HG03175 (cell line): ENCODE results near the gene LRG1.

Source experiments
- ATAC-seq: cut with Tn5 transposase; IDR thresholded peaks from one replicate; pipeline ENCODE4 v1.9.1; 2021; ENCODE audit warnings: mild to moderate bottlenecking, moderate library complexity; ENCODE audit not compliant: unreplicated experiment

LRG1 gene

GRCh38 chr19:4511300-4512054 lies 28.4 kb downstream of the LRG1 start:
- ATAC-seq, result no peak

- no peak for ATAC-seq
Measured at GRCh38 chr19:4510435-4511255, 29.2 kb downstream of the LRG1 start.

- ATAC-seq, result no peak
Measured at GRCh38 chr19:4508698-4509097, 31.1 kb downstream of the LRG1 start.

DNA sequence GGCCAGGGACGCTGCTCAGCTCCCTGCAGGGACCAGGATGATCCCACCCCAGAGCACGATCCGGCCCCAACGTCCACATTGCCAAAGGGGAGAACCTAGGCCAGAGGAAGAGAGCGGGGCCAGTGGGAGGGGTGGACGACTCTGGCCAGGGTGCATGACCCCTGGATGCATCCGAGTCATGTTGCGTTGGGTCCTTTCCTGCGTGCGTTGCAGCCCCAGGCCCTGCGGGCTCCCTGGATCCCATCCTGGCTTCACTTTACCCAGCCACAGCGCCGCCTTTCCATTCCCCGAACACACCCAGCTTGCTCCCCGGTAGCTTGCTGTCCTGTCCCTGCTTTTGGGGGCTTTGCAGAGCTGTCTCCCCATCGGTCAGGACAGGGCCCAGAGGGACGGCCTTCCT lies 32.0 kb downstream of the LRG1 start:
- ATAC-seq, result no peak

DNA sequence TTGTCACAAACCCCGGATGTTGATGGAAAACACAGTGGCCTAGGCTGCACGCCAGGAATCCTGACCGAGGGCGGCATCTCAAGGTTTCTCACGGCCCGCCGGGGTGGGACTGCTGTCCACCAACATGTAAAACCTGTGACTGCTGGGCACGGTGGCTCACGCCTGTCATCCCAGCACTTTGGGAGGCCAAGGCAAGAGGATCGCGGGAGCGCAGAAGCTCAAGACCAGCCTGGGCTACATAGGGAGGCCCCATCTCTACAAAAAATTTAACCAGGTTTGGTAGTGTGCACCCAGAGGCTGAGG lies 32.7 kb downstream of the LRG1 start:
- no peak for ATAC-seq

DNA sequence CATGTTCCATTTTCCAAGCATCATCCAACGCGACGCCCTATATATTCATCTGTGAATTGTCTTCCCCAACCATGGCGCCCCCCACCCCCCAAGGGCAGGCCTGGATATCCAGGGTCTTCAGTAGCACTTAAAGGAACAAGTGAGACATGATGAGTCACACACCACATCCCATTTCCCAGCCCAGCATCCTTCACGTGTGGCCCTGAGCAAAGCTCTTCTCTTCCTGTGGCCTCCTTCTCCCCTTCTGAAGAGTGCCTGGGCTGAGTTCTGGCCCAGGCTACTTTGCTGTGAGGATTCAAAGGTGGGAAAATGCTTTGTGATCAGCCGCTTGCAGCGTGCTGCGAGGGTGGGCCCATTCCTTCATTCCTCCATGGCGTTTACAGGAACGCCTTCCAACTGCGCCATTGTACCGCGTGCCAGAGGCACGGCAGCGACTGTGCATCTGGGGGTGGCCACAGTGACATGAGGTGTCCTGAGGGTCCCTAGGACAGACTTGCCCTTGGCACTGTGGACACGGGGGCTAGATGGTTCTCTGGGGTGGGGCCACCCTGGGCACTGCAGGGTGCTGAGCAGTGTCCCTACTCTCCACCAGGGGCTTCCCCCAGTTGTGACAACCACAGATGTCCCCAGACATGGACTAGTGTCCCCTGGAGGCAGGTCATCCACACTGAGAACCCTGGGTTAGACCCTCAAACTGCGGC lies 33.2 kb downstream of the LRG1 start:
- ATAC-seq, result no peak

- no peak for ATAC-seq
Measured at GRCh38 chr19:4505570-4506448, 34.0 kb downstream of the LRG1 start.

GRCh38 chr19:4504891-4505569 lies 34.8 kb downstream of the LRG1 start:
- no peak for ATAC-seq

- no peak for ATAC-seq
Measured at GRCh38 chr19:4504297-4504701, 35.5 kb downstream of the LRG1 start.

- ATAC-seq, result no peak
Measured at GRCh38 chr19:4503825-4504170, 36.0 kb downstream of the LRG1 start.

- no peak for ATAC-seq
Measured at GRCh38 chr19:4503132-4503824, 36.6 kb downstream of the LRG1 start.

DNA sequence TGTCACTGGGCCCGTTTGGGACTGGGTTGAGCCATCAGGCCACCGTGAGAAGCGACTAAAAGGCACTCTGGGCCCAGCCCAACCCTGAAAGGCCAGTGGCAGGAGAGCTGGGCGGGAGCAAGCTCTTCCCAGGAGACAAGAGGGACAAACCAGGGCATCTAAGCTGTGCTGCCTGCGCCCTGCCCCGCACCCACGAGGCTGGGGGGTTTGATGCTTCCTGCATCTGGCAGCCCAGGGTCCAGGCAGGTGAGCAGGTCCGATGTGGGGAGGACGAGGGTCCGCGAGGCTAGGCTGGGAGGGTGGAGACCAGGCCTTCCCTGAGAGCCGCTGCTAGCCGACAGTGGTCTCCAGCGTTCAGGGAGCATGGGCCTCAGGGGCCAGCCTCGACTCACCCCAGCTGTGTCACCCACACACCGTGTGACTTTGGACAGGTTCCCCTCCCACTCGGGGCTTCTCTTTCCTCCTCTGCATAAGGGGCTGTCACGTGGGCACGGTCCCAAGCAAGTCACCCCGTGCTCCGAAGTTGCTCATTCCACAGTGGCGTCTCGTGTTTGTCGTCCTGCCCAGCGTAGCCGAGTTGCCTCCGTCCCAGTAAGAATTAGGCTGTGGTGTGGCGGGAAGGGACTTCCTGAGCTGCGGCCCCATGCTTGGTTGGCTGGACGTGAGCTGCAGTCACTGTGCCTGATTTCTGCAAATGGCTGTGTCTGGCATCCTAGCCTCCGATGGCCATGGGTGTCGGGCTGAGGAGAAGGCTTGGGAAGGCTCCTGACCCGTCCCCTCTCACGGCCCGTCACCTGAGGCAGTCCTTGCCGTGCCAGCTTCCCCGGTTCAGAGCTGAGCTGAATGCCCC lies 37.3 kb downstream of the LRG1 start:
- ATAC-seq, result no peak

DNA sequence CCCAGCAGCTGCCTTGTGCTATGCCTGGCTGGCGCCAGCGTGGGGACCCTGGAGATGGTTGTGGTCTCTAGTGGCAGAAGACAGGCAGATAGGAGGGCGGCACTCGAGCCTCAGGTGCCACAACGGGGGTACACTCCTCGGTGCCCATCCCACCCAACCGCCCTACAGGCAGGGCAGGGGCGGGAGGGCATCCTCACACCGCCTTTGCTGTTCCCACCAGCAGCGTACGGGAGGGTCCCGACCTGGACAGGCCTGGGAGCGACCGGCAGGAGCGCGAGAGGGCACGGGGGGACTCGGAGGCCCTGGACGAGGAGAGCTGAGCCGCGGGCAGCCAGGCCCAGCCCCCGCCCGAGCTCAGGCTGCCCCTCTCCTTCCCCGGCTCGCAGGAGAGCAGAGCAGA lies 38.1 kb downstream of the LRG1 start:
- no peak for ATAC-seq

- ATAC-seq, result no peak
Measured at GRCh38 chr19:4500841-4501591, 38.8 kb downstream of the LRG1 start.

GRCh38 chr19:4499855-4500254 lies 40.0 kb downstream of the LRG1 start:
- ATAC-seq, result no peak

GRCh38 chr19:4499318-4499717 lies 40.5 kb downstream of the LRG1 start:
- ATAC-seq, result no peak

DNA sequence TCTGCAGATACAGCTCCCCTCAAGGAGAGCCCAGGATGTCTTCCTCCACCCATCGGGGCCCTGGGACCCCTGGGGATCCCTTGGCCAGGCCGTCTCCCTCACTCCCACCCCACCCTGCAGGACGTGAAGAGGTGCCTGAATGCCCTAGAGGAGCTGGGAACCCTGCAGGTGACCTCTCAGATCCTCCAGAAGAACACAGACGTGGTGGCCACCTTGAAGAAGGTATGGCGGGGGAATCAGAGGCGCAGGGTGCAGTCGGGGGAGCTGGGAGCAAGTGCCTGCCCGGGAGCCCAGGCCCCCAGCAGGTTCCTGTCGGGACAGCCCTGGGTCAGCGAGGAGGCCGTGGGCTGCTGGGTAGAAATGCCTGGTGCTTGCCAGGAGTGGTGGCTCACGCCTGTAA lies 41.1 kb downstream of the LRG1 start:
- ATAC-seq, result no peak

DNA sequence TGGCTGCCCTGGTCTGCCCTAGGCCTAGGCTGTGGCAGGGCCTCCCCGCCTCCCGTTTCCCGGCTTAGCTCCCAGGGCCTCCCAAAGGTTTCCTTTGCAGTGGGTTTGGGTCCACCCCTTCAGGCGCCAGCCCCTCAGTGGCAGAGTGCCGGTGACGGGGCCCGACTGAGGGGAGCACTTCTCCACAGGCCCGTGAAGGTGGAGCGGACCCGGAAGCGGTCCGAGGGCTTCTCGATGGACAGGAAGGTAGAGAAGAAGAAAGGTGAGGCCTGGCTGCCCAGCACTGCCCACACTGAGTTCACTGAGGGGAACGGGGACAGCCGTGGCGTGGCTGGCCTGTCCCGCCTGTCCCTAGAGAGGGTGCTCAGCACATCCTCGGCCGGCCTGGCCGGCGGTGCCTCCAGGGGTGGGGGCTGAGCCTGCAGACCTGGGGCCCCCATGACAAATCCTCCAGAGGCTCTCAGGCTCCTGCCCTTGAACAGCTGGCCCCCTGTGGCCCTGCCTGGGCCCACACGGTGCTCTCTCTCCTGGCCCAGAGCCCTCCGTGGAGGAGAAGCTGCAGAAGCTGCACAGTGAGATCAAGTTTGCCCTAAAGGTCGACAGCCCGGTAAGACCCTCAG lies 42.0 kb downstream of the LRG1 start:
- no peak for ATAC-seq
